ENCODE data around the gene KDELR3.

Gene KDELR3

GRCh38 chr22:38436629-38437395 is 31.1 kb upstream of the KDELR3 start:
- no peak for DNase-seq

GRCh38 chr22:38437416-38437815 is 30.5 kb upstream of the KDELR3 start:
- DNase-seq = no peak

- no peak for DNase-seq
Observed at GRCh38 chr22:38440747-38441350, 27.0 kb upstream of the KDELR3 start.

GRCh38 chr22:38441620-38442287 is 26.1 kb upstream of the KDELR3 start:
- no peak for DNase-seq

GRCh38 chr22:38442967-38443627 is 24.8 kb upstream of the KDELR3 start:
- DNase-seq = no peak

GRCh38 chr22:38443628-38444521 is 24.0 kb upstream of the KDELR3 start:
- DNase-seq = no peak

- DNase-seq = no peak
Observed at GRCh38 chr22:38444783-38445182, 23.1 kb upstream of the KDELR3 start.

GRCh38 chr22:38446018-38446601 is 21.8 kb upstream of the KDELR3 start:
- DNase-seq = no peak

GRCh38 chr22:38448945-38449745 is 18.8 kb upstream of the KDELR3 start:
- no peak for DNase-seq

- DNase-seq = no peak
Observed at GRCh38 chr22:38449776-38450175, 18.1 kb upstream of the KDELR3 start.

GRCh38 chr22:38450234-38450797 is 17.6 kb upstream of the KDELR3 start:
- DNase-seq = no peak

GRCh38 chr22:38451404-38451803 is 16.5 kb upstream of the KDELR3 start:
- no peak for DNase-seq

GRCh38 chr22:38451864-38452263 is 16.0 kb upstream of the KDELR3 start:
- no peak for DNase-seq

GRCh38 chr22:38452373-38453065 is 15.4 kb upstream of the KDELR3 start:
- DNase-seq = no peak

GRCh38 chr22:38453066-38453672 is 14.7 kb upstream of the KDELR3 start:
- DNase-seq = no peak

GRCh38 chr22:38453996-38454352 is 13.9 kb upstream of the KDELR3 start:
- no peak for DNase-seq

GRCh38 chr22:38454353-38455075 is 13.4 kb upstream of the KDELR3 start:
- DNase-seq = no peak

- DNase-seq = no peak
Observed at GRCh38 chr22:38455076-38455529, 12.8 kb upstream of the KDELR3 start, which contains the start of gene KCNJ4. Gene KCNJ4 (minus strand): TSS chr22:38455199. CDS start chr22:38428132, 27,067 bp downstream.
